Keratinocyte (primary cell): ENCODE data around the gene TK2. TPM values are rescaled to one million over a fixed set of nuclear protein-coding genes. Genes with fewer than 3 reads are reported as not detected.
"Not testable (repeated sequence)": the region's sequence is repeated elsewhere in the genome, so short reads cannot be mapped to it uniquely, and the experiment has no call there.

ENCODE experiments used
- DNase-seq: peaks from one replicate; pipeline ENCODE4 v3.0.0-alpha.2; 2011; ENCODE audit warnings: low read depth, missing footprints, low spot score
- FAIRE-seq: peaks from 2 replicates; lab custom pipeline; 2011; peaks lifted over from hg19 to GRCh38; lab: Jason Lieb, UNC
- H2AFZ ChIP-seq: 2 replicates; pipeline ENCODE4 v1.6.0; 2012; ENCODE audit warnings: low read length, control low read depth, inconsistent platforms; ENCODE audit not compliant: control insufficient read depth
- H3K27ac ChIP-seq: 2 replicates; pipeline ENCODE4 v1.5.1; 2011; ENCODE audit warnings: low read length; ENCODE audit not compliant: control insufficient read depth, insufficient read depth
- H3K27me3 ChIP-seq: 3 replicates; pipeline ENCODE4 v1.6.0; 2011; ENCODE audit warnings: low read length; ENCODE audit not compliant: control insufficient read depth, insufficient read depth; ENCODE audit errors: extremely low read depth
- H3K36me3 ChIP-seq, 2 experiments: 2 replicates in 1 of 2; 3 replicates in 1 of 2; pipeline ENCODE4 v1.5.1; 2011; ENCODE audit warnings: low read length in 2 of 2, mild to moderate bottlenecking in 1 of 2; ENCODE audit not compliant: control insufficient read depth in 2 of 2, insufficient read depth in 2 of 2; ENCODE audit errors: extremely low read depth in 1 of 2
- H3K4me1 ChIP-seq: 3 replicates; pipeline ENCODE4 v1.5.1; 2011; ENCODE audit warnings: low read length; ENCODE audit not compliant: control insufficient read depth, insufficient read depth; ENCODE audit errors: extremely low read depth
- H3K4me2 ChIP-seq: 3 replicates; pipeline ENCODE4 v1.6.0; 2011; ENCODE audit warnings: low read depth, low read length; ENCODE audit not compliant: control insufficient read depth, insufficient read depth; ENCODE audit errors: extremely low read depth
- H3K4me3 ChIP-seq, 3 experiments: fragments of 200-600 bp in 1 of 3; sonication (generic) in 1 of 3; 2 replicates in 2 of 3; 3 replicates in 1 of 3; pipeline ENCODE4 v1.5.1; 2011 to 2016; ENCODE audit warnings: low read length in 3 of 3, mild to moderate bottlenecking in 3 of 3, control low read depth in 2 of 3, inconsistent platforms in 1 of 3, low read depth in 1 of 3, mixed read lengths in 1 of 3, mixed run types in 1 of 3, moderate library complexity in 1 of 3; ENCODE audit not compliant: control insufficient read depth in 2 of 3, insufficient read depth in 2 of 3; ENCODE audit errors: extremely low read depth in 1 of 3
- H3K79me2 ChIP-seq: 2 replicates; pipeline ENCODE4 v1.6.0; 2012; ENCODE audit warnings: low read length; ENCODE audit not compliant: control insufficient read depth, insufficient read depth
- H3K9ac ChIP-seq: 3 replicates; pipeline ENCODE4 v1.6.0; 2011; ENCODE audit warnings: low read length; ENCODE audit not compliant: control insufficient read depth, insufficient read depth; ENCODE audit errors: extremely low read depth
- H3K9me1 ChIP-seq: 3 replicates; pipeline ENCODE4 v1.6.0; 2011; ENCODE audit warnings: low read length; ENCODE audit not compliant: control insufficient read depth, insufficient read depth; ENCODE audit errors: extremely low read depth
- H3K9me3 ChIP-seq: 2 replicates; pipeline ENCODE4 v1.5.1; 2012; ENCODE audit warnings: low read depth, low read length; ENCODE audit not compliant: control insufficient read depth
- H4K20me1 ChIP-seq: 3 replicates; pipeline ENCODE4 v1.6.0; 2011; ENCODE audit warnings: low read length; ENCODE audit not compliant: control insufficient read depth, insufficient read depth; ENCODE audit errors: extremely low read depth
- EZH2 ChIP-seq: IDR thresholded peaks from one replicate; pipeline ENCODE4 v1.6.1; 2012; ENCODE audit warnings: inconsistent platforms, mild to moderate bottlenecking, low read length, moderate library complexity
- dilution Hi-C: fragments of 300-500 bp; cut with MboI; formaldehyde crosslinking; loops from one replicate; pipeline ENCODE4 v1.7.0; 2020; ENCODE audit warnings: low sequenced_read_pairs; ENCODE audit not compliant: extremely low pct_ligation_motif_present
- polyA plus RNA-seq, 5 experiments: library from polyadenylated mRNA; depleted of rRNA in 3 of 5; stranded (reverse) in 3 of 5; stranded (forward) in 1 of 5; unstranded in 1 of 5; fragments of >200 nt; gene quantifications; 1 replicate in 1 of 5; 2 replicates in 3 of 5; 3 replicates in 1 of 5; pipeline versions ENCODE4 v1.2.1 to v1.2.3, GENCODE V29; 2011 to 2012; ENCODE audit warnings: missing spikeins in 2 of 5, low read depth in 1 of 5, low replicate concordance in 1 of 5
- TF ChIP-seq, protein P1 (sequence below), 3 experiments: IDR thresholded peaks in 1 of 3; conservative IDR thresholded peaks in 1 of 3; optimal IDR thresholded peaks in 1 of 3; 2 replicates in 2 of 3; 3 replicates in 1 of 3; pipeline versions ENCODE3 to v1.5.1; 2011; ENCODE audit warnings: low read length in 3 of 3, mild to moderate bottlenecking in 3 of 3, moderate library complexity in 2 of 3, control low read depth in 1 of 3, inconsistent platforms in 1 of 3; ENCODE audit not compliant: insufficient read depth in 2 of 3; ENCODE audit errors: extremely low read depth in 1 of 3

TK2 gene
- polyA plus RNA-seq, 1 donor (not counting 4 experiments of a cell fraction or from before 2014, with no cell fraction given): 19.7 TPM

DNA sequence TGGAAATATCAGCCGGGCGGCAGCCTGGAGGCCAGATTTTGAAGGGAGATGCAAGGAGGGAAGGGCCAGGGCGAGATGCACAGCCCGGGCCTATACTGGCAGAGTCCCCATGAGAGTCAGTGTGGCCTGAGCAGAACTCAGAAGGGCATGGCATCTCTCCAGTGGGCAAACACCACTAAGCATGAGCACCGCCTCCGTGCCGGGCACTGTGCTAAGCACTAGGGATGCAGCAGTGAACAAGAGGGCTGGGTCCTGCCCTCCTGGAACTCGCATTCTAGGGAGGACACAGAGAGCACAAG is 33.5 kb downstream of the TK2 start:
- Histone ChIP-seq H3K27me3 (no peaks in the 10 kb centered on the region), H3K9me1 (no peaks in the 10 kb centered on the region), H3K27ac (peak overlapping the region; percentile 44), H2AFZ (no peak overlapping the region), H4K20me1 (no peaks in the 10 kb centered on the region), H3K9me3 (no peaks in the 10 kb centered on the region), H3K9ac (peak overlapping the region; percentile 42), H3K4me3 (no peak overlapping the region), H3K4me1 (peaks cover 57% of the 10 kb centered on the region), H3K36me3 (peaks cover 0 to 5% of the 10 kb centered on the region in 2 experiments), H3K79me2 (no peaks in the 10 kb centered on the region), H3K4me2 (peak overlapping the region; percentile 49)
- no peak for DNase-seq
- no peak for FAIRE-seq
- dilution Hi-C loops: no loop called here
- TF ChIP-seq, protein P1, sequence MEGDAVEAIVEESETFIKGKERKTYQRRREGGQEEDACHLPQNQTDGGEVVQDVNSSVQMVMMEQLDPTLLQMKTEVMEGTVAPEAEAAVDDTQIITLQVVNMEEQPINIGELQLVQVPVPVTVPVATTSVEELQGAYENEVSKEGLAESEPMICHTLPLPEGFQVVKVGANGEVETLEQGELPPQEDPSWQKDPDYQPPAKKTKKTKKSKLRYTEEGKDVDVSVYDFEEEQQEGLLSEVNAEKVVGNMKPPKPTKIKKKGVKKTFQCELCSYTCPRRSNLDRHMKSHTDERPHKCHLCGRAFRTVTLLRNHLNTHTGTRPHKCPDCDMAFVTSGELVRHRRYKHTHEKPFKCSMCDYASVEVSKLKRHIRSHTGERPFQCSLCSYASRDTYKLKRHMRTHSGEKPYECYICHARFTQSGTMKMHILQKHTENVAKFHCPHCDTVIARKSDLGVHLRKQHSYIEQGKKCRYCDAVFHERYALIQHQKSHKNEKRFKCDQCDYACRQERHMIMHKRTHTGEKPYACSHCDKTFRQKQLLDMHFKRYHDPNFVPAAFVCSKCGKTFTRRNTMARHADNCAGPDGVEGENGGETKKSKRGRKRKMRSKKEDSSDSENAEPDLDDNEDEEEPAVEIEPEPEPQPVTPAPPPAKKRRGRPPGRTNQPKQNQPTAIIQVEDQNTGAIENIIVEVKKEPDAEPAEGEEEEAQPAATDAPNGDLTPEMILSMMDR (optimal IDR thresholded peaks at IDR 0.05 in 1 of 3, IDR thresholded peaks at IDR 0.05 in 1 of 3, conservative IDR thresholded peaks at IDR 0.05 in 1 of 3; ENCODE audit: extremely low read depth in 1 of 3, insufficient read depth in 2 of 3, low read length in 3 of 3): no peak
- TF ChIP-seq EZH2: no peak

DNA sequence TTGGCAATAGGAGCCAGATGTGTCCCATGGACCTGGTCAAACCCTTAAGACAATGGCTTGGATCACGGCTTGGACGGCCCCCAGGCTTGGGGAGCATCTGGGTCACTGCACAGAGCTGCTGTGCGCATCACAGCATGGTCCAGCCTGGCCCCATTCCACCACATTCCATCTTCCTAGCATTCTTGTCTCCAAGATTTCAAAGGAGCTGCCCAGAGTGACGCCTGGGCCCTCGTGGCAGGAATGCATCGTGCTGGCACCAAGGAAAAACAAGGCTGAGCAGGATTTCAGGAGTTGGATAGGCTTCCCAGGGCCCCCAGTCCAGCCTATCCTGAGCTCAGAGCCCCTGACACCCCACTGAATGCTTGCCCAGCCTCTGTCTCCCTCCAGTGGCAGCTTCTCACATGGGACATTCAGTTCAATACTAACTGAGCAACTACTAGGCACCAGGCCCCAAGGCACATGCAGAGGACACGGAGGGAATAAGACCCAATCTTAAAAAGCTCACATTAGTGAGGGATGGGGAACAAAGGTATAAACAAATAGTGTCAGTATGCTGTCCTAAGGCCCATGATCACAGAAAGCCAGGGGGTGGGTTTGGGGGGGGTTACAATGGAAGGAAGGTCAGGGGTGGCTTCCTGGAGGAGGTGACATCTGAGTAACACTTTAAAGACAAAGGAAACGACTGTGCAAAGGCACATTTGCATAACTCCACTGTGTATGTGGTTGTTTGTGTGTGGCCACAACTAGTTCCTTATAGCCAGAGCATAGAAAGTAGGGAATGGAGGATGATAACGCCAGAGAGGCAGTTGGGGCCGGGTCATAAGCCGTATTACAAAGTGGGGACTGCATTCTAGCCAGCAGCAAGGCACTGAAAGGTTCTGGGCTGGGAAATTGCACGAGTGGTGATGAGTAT is 34.1 kb downstream of the TK2 start:
- peak overlapping the region; percentile 42 for H3K9ac ChIP-seq
- TF ChIP-seq EZH2: no peak
- TF ChIP-seq, protein P1 (optimal IDR thresholded peaks at IDR 0.05 in 1 of 3, IDR thresholded peaks at IDR 0.05 in 1 of 3, conservative IDR thresholded peaks at IDR 0.05 in 1 of 3; ENCODE audit: extremely low read depth in 1 of 3, insufficient read depth in 2 of 3, low read length in 3 of 3): peak; percentile 49 to 71 (median 54)
- peaks cover 0 to 5% of the 10 kb centered on the region in 2 experiments for H3K36me3 ChIP-seq
- no peaks in the 10 kb centered on the region for H3K27me3 ChIP-seq
- no peaks in the 10 kb centered on the region for H3K79me2 ChIP-seq
- H3K27ac ChIP-seq: peak overlapping the region; percentile 44
- peaks cover 57% of the 10 kb centered on the region for H3K4me1 ChIP-seq
- H3K9me1 ChIP-seq: no peaks in the 10 kb centered on the region
- H3K4me2 ChIP-seq: peak overlapping the region; percentile 49
- H4K20me1 ChIP-seq: no peaks in the 10 kb centered on the region
- no peaks in the 10 kb centered on the region for H3K9me3 ChIP-seq
- no peak overlapping the region for H3K4me3 ChIP-seq
- dilution Hi-C loops: no loop called here
- H2AFZ ChIP-seq: no peak overlapping the region
- FAIRE-seq: no peak
- no peak for DNase-seq

DNA sequence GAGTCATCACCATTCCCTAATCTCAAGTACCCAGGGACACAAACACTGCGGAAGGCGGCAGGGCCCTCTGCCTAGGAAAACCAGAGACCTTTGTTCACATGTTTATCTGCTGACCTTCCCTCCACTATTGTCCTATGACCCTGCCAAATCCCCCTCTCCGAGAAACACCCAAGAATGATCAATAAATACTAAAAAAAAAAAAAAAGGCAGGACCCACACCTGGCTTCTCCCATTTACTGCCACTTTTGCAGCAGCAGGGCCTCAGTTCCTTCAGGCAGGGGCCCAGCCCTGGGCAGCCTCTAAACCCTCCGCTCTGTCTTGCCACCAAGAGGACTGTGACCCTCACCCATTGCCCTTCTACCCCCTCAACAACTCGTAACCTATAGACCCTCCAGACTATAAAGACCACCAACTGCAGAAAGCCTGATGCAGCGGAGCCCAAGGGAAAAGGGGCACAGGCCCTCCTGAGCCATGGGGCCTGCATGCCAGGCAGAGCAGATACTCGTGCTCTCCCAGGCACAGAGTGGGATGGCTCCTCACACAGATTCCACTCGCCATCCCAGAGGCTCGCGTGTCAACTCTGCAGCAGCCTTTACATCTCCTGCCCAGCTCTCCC is 34.8 kb downstream of the TK2 start:
- H3K27ac ChIP-seq, dilution Hi-C loops, DNase-seq, H3K9ac ChIP-seq, H3K4me3 ChIP-seq, H3K27me3 ChIP-seq, H3K4me2 ChIP-seq, FAIRE-seq, H3K36me3 ChIP-seq, H3K79me2 ChIP-seq, H3K9me1 ChIP-seq, H3K9me3 ChIP-seq, H4K20me1 ChIP-seq, H2AFZ ChIP-seq: not testable (repeated sequence)
- H3K4me1 ChIP-seq: peaks cover 60% of the 10 kb centered on the region
